SU-DHL-6 (cell line): Measurements from ENCODE around the gene STK32C.

Experiments
- CTCF ChIP-seq: fragments of 200-600 bp; sonication (generic); IDR thresholded peaks from one replicate; pipeline ENCODE4 v1.5.1; 2017; ENCODE audit warnings: antibody characterized with exemption, mild to moderate bottlenecking, low read length, moderate library complexity; ENCODE audit not compliant: insufficient read depth, poor library complexity, severe bottlenecking
- EZH2phosphoT487 ChIP-seq: fragments of 200-600 bp; sonication (generic), shearing (Covaris generic); conservative IDR thresholded peaks from 2 replicates; pipeline ENCODE4 v1.6.1; 2018; ENCODE audit warnings: mild to moderate bottlenecking, antibody characterized with exemption, low read length, moderate library complexity, mixed read lengths

GRCh38 chr10:132163278-132163765, 144.4 kb downstream of the STK32C start:
- TF ChIP-seq CTCF (no peak), EZH2phosphoT487 (no peak)
